Loucy (cell line): ENCODE measurements around the gene GPHN.

Experiments
- H2AFZ ChIP-seq: fragments of 200-600 bp; sonication (generic); 2 replicates; pipeline ENCODE4 v1.6.0; 2016; ENCODE audit warnings: antibody characterized with exemption, mild to moderate bottlenecking, low read length, moderate library complexity
- H3F3A ChIP-seq: fragments of 200-600 bp; 2 replicates; pipeline ENCODE4 v1.6.0; 2016; ENCODE audit warnings: antibody characterized with exemption, low read depth, mild to moderate bottlenecking
- H3K27me3 ChIP-seq: fragments of 200-600 bp; sonication (generic); 2 replicates; pipeline ENCODE4 v1.6.1; 2014; ENCODE audit warnings: low read length, mild to moderate bottlenecking; ENCODE audit not compliant: insufficient read depth, poor library complexity, severe bottlenecking
- H3K36me3 ChIP-seq: fragments of 200-600 bp; sonication (generic); 2 replicates; pipeline ENCODE4 v1.6.1; 2016; ENCODE audit warnings: low read length; ENCODE audit not compliant: insufficient read depth
- H3K4me1 ChIP-seq: fragments of 200-600 bp; sonication (generic); 2 replicates; pipeline ENCODE4 v1.5.1; 2014; ENCODE audit warnings: low read length, mild to moderate bottlenecking; ENCODE audit not compliant: insufficient read depth, poor library complexity, severe bottlenecking
- H3K4me2 ChIP-seq: fragments of 200-600 bp; sonication (generic); 2 replicates; pipeline ENCODE4 v1.6.0; 2014; ENCODE audit warnings: antibody characterized with exemption, low read length, low read depth, mild to moderate bottlenecking; ENCODE audit not compliant: poor library complexity, severe bottlenecking
- H3K4me3 ChIP-seq: fragments of 200-600 bp; sonication (generic); 2 replicates; pipeline ENCODE4 v1.5.1; 2014; ENCODE audit warnings: low read length, mild to moderate bottlenecking, mixed read lengths; ENCODE audit not compliant: poor library complexity, severe bottlenecking
- H3K79me2 ChIP-seq: fragments of 200-600 bp; sonication (generic); 2 replicates; pipeline ENCODE4 v1.6.1; 2014; ENCODE audit warnings: low read length; ENCODE audit not compliant: insufficient read depth
- H3K9ac ChIP-seq: fragments of 200-600 bp; sonication (generic); 2 replicates; pipeline ENCODE4 v1.6.0; 2014; ENCODE audit warnings: mild to moderate bottlenecking, low read depth, low read length, moderate library complexity; ENCODE audit not compliant: poor library complexity, severe bottlenecking
- H3K9me2 ChIP-seq: fragments of 200-600 bp; sonication (generic); replicated peaks from 2 replicates; pipeline ENCODE4 v1.6.1; 2016; ENCODE audit warnings: low read depth, low read length, mixed read lengths
- H3K9me3 ChIP-seq: fragments of 200-600 bp; sonication (generic); 2 replicates; pipeline ENCODE4 v1.6.1; 2014; ENCODE audit warnings: mild to moderate bottlenecking, antibody characterized with exemption, low read length, low read depth; ENCODE audit not compliant: insufficient read depth
- H4K20me1 ChIP-seq: fragments of 200-600 bp; sonication (generic); 2 replicates; pipeline ENCODE4 v1.6.0; 2014; ENCODE audit warnings: antibody characterized with exemption, low read length, mild to moderate bottlenecking; ENCODE audit not compliant: insufficient read depth, poor library complexity, severe bottlenecking
- CTCF ChIP-seq: fragments of 200-600 bp; sonication (generic); conservative IDR thresholded peaks from 2 replicates; pipeline ENCODE4 v1.5.1; 2014; ENCODE audit warnings: mild to moderate bottlenecking, antibody characterized with exemption, low read length
- EZH2phosphoT487 ChIP-seq: fragments of 200-600 bp; IDR thresholded peaks from 2 replicates; pipeline ENCODE4 v1.6.1; 2018; ENCODE audit warnings: antibody characterized with exemption, mild to moderate bottlenecking, moderate library complexity, borderline replicate concordance

Gene GPHN

GRCh38 chr14:66965831-66966230, 457.9 kb downstream of the GPHN start:
- H2AFZ ChIP-seq = no peak overlapping the region

GRCh38 chr14:66972469-66972868, 464.5 kb downstream of the GPHN start:
- Histone ChIP-seq H3K4me1 (no peaks in the 10 kb centered on the region), H4K20me1 (no peaks in the 10 kb centered on the region), H3K4me2 (no peak overlapping the region), H3K79me2 (no peaks in the 10 kb centered on the region), H3K27me3 (no peaks in the 10 kb centered on the region), H3K36me3 (no peaks in the 10 kb centered on the region), H3F3A (no peaks in the 10 kb centered on the region), H3K9ac (no peak overlapping the region), H3K4me3 (no peak overlapping the region), H3K9me3 (no peaks in the 10 kb centered on the region), H3K9me2 (no peaks in the 10 kb centered on the region), H2AFZ (no peak overlapping the region)
- TF ChIP-seq EZH2phosphoT487 = no peak
- no peak for TF ChIP-seq CTCF

More at GRCh38 chr14:66965831-66966230, 457.9 kb downstream of the GPHN start:
- Histone ChIP-seq H3K36me3 (peaks cover 4% of the 10 kb centered on the region; the same call in 1 of the 2 replicates), H3K27me3 (no peaks in the 10 kb centered on the region), H3K79me2 (no peaks in the 10 kb centered on the region), H3K4me2 (no peak overlapping the region), H3K4me3 (no peak overlapping the region), H3K9ac (no peak overlapping the region), H3K9me2 (no peaks in the 10 kb centered on the region), H3F3A (no peaks in the 10 kb centered on the region), H3K9me3 (no peaks in the 10 kb centered on the region), H3K4me1 (no peaks in the 10 kb centered on the region), H4K20me1 (no peaks in the 10 kb centered on the region)
- TF ChIP-seq CTCF (no peak), EZH2phosphoT487 (no peak)

- Histone ChIP-seq H3K9ac (no peak overlapping the region), H4K20me1 (no peaks in the 10 kb centered on the region), H3F3A (no peaks in the 10 kb centered on the region), H3K4me1 (peaks cover 5% of the 10 kb centered on the region), H3K27me3 (no peaks in the 10 kb centered on the region), H3K79me2 (no peaks in the 10 kb centered on the region), H3K4me3 (no peak overlapping the region), H3K9me3 (no peaks in the 10 kb centered on the region), H3K4me2 (no peak overlapping the region), H3K36me3 (no peaks in the 10 kb centered on the region), H2AFZ (no peak overlapping the region), H3K9me2 (no peaks in the 10 kb centered on the region)
- TF ChIP-seq CTCF (no peak), EZH2phosphoT487 (no peak)
These were observed 466.6 kb downstream of the GPHN start for GRCh38 chr14:66974397-66975025.
